ENCODE data around the gene GPALPP1. TPM values are rescaled to one million over a fixed set of nuclear protein-coding genes. Genes with fewer than 3 reads are reported as not detected.
A peak's percentile ranks its signal among the peaks of the same experiment; 100 is the strongest.

Gene GPALPP1
- total RNA-seq, 1 donor from 2014 or later, result 70.7 TPM

GRCh38 chr13:45048890-45049407 is 59.6 kb downstream of the GPALPP1 start:
- peak; percentile 33 for DNase-seq (ENCODE audit: low spot score)
- Histone ChIP-seq H3K4me3 (no peak overlapping the region), H2AFZ (replicated peaks) (no peak overlapping the region), H3K4me1 (peaks cover 8% of the 10 kb centered on the region), H3F3A (ENCODE audit: low read depth) (peaks cover 4% of the 10 kb centered on the region), H3K4me2 (no peak overlapping the region), H3K9ac (no peak overlapping the region), H3K36me3 (no peaks in the 10 kb centered on the region), H3K9me3 (ENCODE audit: low read depth) (no peaks in the 10 kb centered on the region), H3K79me2 (ENCODE audit: low read depth) (no peaks in the 10 kb centered on the region), H4K20me1 (ENCODE audit: low read depth) (no peaks in the 10 kb centered on the region), H3K27ac (no peak overlapping the region), H3K27me3 (no peaks in the 10 kb centered on the region)
- no peaks in the 10 kb centered on the region for H3K36me3 Mint-ChIP-seq
- no peak overlapping the region for H3K27ac Mint-ChIP-seq
- H3K9me3 Mint-ChIP-seq, result no peaks in the 10 kb centered on the region
- TF ChIP-seq CTCF (IDR thresholded peaks at IDR 0.05) (no peak), EZH2phosphoT487 (IDR thresholded peaks at IDR 0.05) (no peak), EZH2 (IDR thresholded peaks at IDR 0.05) (no peak)
- no peaks in the 10 kb centered on the region for H3K27me3 Mint-ChIP-seq (ENCODE audit: insufficient read depth, low read depth)
- no peak overlapping the region for H3K4me3 Mint-ChIP-seq
- peaks cover 21% of the 10 kb centered on the region for H3K4me1 Mint-ChIP-seq

- Histone ChIP-seq H3K4me2 (no peak overlapping the region), H3K9me3 (ENCODE audit: low read depth) (no peaks in the 10 kb centered on the region), H3K4me3 (no peak overlapping the region), H3K27ac (no peak overlapping the region), H4K20me1 (ENCODE audit: low read depth) (no peaks in the 10 kb centered on the region), H3K79me2 (ENCODE audit: low read depth) (no peaks in the 10 kb centered on the region), H3F3A (ENCODE audit: low read depth) (peaks cover 4% of the 10 kb centered on the region), H3K4me1 (peaks cover 8% of the 10 kb centered on the region), H3K36me3 (no peaks in the 10 kb centered on the region), H2AFZ (replicated peaks) (no peak overlapping the region), H3K27me3 (no peaks in the 10 kb centered on the region), H3K9ac (no peak overlapping the region)
- Mint-ChIP-seq H3K27me3 (ENCODE audit: insufficient read depth, low read depth) (no peaks in the 10 kb centered on the region), H3K9me3 (no peaks in the 10 kb centered on the region), H3K4me3 (no peak overlapping the region), H3K36me3 (no peaks in the 10 kb centered on the region), H3K27ac (no peak overlapping the region), H3K4me1 (peaks cover 21% of the 10 kb centered on the region)
- no peak for DNase-seq (ENCODE audit: low spot score)
- TF ChIP-seq EZH2phosphoT487 (IDR thresholded peaks at IDR 0.05) (no peak), CTCF (IDR thresholded peaks at IDR 0.05) (no peak), EZH2 (IDR thresholded peaks at IDR 0.05) (no peak)
Observed at GRCh38 chr13:45049478-45049877, 60.1 kb downstream of the GPALPP1 start.

GRCh38 chr13:45051315-45051714 is 62.0 kb downstream of the GPALPP1 start:
- Histone ChIP-seq H3K9me3 (ENCODE audit: low read depth) (no peaks in the 10 kb centered on the region), H3K4me1 (peaks cover 12% of the 10 kb centered on the region), H3K9ac (no peak overlapping the region), H3K79me2 (ENCODE audit: low read depth) (no peaks in the 10 kb centered on the region), H3K27me3 (no peaks in the 10 kb centered on the region), H3K4me2 (no peak overlapping the region), H3K27ac (no peak overlapping the region), H3K4me3 (no peak overlapping the region), H4K20me1 (ENCODE audit: low read depth) (no peaks in the 10 kb centered on the region), H3F3A (ENCODE audit: low read depth) (peaks cover 3% of the 10 kb centered on the region), H2AFZ (replicated peaks) (no peak overlapping the region), H3K36me3 (no peaks in the 10 kb centered on the region)
- TF ChIP-seq CTCF (IDR thresholded peaks at IDR 0.05) (no peak), EZH2phosphoT487 (IDR thresholded peaks at IDR 0.05) (no peak), EZH2 (IDR thresholded peaks at IDR 0.05) (no peak)
- DNase-seq (ENCODE audit: low spot score), result no peak
- Mint-ChIP-seq H3K4me3 (no peak overlapping the region), H3K27me3 (ENCODE audit: insufficient read depth, low read depth) (no peaks in the 10 kb centered on the region), H3K9me3 (no peaks in the 10 kb centered on the region), H3K36me3 (no peaks in the 10 kb centered on the region), H3K4me1 (peaks cover 31% of the 10 kb centered on the region), H3K27ac (no peak overlapping the region)
